GM21717 (cell line): ENCODE measurements around the gene CD163L1.
"Not testable (repeated sequence)": the region's sequence is repeated elsewhere in the genome, so short reads cannot be mapped to it uniquely, and the experiment has no call there.

Experiments
- ATAC-seq: cut with Tn5 transposase; IDR thresholded peaks from one replicate; pipeline ENCODE4 v1.9.1; 2021; ENCODE audit warnings: mild to moderate bottlenecking, moderate library complexity; ENCODE audit not compliant: unreplicated experiment

The CD163L1 gene

GRCh38 chr12:7337790-7338189 lies 106.2 kb downstream of the CD163L1 start:
- ATAC-seq: not testable (repeated sequence)

GRCh38 chr12:7327918-7328317 lies 116.0 kb downstream of the CD163L1 start:
- no peak for ATAC-seq

- no peak for ATAC-seq
Observed at GRCh38 chr12:7324176-7324575, 119.8 kb downstream of the CD163L1 start.

- ATAC-seq: no peak
Observed at GRCh38 chr12:7322599-7322998, 121.4 kb downstream of the CD163L1 start.

GRCh38 chr12:7321624-7322023 lies 122.3 kb downstream of the CD163L1 start:
- ATAC-seq: no peak

- ATAC-seq: no peak
Observed at GRCh38 chr12:7319930-7320329, 124.0 kb downstream of the CD163L1 start.

- no peak for ATAC-seq
Observed at GRCh38 chr12:7310070-7310469, 133.9 kb downstream of the CD163L1 start.
